HG02870 (cell line): ENCODE measurements around the gene GJC2.
"Not testable (repeated sequence)": the region's sequence is repeated elsewhere in the genome, so short reads cannot be mapped to it uniquely, and the experiment has no call there.

Source experiments
- ATAC-seq: cut with Tn5 transposase; IDR thresholded peaks from one replicate; pipeline ENCODE4 v1.9.1; 2021; ENCODE audit warnings: mild to moderate bottlenecking, moderate library complexity; ENCODE audit not compliant: unreplicated experiment

The GJC2 gene

DNA sequence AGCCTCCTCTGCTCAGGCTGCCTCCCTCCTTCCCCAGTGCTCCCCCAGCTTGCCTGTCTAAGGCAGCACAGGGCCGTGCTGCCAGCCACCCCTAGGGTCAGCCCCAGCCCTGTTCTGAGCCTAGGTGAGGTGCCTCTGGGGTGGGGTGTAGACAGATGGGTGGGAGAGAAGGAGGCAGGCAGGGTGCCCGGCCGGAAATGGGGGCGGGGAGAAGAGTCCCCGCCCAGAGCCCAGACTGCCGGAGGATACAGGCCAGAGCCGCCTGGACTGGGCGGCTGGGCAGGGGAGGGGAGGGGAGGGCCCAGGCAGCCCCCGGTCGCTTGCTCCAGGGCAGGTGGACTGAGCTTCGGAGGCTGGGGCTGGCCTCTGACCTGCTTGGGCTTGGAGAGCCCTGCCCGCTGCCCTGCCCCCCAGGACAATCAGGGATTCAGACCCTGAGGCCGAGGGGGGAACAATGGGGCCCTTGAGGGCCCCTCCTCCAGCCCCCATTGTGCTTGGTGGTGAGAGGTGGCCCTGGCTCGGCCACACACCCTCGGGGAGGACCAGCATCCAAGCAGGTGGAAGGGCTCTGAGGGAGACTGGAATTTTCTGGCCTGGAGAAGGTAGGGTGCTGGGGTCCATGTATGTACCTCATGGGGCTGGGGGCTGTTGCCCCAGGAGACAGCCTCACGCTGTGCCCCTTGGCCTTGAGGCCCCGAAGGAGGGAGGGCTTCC lies at the start of gene GJC2:
Gene GJC2 (plus strand): TSS at position 525 of the 714 bp plus-strand sequence. CDS start 7,829 bp downstream, outside the sequence.
- ATAC-seq = no peak

DNA sequence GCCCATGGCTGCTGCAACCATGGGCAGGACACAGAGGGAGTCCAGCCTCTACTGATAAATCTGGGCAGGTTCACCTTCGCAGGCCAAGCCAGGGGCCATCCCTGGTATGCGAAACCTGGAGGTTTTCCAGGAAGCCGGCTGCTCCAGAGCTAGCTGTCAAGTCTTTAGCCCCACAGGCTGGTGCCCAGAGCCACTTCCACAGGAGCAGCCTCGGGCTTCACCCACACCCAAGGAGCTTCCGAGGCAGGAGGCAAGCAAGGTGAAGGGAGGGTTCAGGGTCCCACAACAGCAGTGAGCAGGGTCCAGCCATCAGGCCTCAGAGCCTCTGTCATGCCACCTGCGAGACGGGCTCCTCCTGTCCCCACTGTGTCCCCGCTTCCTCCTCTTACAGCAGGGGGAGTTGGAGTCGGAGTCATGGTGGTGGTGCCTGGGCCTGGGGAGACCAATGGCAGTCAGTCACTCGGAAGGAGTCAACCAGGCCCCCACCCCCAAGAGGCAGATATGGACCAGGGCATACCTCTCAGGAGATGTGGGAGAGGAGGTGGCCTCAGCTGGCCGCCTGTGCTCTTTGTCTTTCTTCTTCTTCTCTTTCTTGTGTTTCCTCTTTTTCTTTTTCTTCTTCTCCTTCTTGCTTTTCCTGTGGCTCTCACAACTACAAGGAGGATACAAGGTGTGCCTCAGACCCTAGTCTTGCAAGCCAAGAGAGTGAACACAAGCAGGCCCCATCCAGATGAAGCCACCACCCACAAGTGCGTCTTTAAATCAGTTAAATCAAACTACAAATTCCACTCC lies 48.7 kb upstream of the GJC2 start:
- no peak for ATAC-seq

DNA sequence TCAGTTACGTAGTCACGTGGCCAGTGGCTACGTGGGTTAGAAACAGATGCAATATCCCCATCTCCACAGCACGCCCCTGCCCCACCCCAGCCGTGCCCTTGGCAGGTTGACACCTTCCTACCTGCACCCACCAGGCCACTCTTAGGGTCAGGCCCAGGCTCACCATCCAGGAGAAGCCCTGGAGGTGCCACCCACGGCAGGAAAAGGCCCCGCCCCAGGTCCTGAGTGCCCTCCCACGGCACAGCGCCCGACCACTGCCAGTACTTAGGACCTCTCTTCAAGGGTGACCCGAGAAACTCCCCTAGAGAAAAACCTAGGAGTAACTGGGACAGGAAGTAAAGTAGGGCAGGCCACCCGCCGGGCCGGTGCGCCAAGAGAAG lies 48.1 kb upstream of the GJC2 start:
- no peak for ATAC-seq

DNA sequence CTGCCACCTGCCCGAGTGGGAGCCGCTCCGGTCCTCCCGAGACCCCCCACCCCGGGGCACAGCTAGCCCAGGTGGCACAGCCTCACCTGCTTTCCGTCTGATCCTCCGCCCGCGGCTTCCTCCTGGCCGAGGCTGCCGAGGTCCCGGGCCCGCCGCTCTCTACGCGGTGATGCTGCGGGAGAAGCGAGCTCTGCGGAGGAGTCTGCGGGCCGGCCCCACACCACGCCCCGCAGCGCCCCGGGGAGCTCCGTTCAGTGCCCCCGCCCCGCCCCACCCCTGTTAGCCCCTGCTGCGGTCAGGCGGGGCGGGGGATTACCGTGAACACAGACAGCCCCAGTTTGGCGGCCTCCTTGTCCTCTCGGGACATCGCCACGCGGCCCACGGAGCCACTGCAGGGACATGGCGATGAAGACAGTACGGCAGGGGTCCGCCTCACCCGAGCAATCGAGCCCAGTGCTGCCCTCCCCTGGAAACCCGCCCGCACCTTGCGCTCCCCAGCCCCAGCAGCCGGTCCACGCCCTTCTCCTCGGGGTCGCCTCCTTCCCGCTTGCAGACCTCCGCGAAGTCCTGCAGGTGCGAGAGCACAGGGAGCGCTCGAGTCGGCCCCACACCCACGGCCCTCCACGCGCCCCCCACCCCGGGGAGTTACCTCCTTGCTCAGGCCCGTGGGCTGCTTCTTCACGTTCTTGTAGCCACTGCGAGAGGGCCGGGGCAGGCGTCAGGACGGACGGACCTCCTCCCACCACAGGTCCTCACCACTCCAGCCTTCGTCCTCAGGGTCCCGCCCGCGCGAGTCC lies 47.5 kb upstream of the GJC2 start:
- no peak for ATAC-seq

DNA sequence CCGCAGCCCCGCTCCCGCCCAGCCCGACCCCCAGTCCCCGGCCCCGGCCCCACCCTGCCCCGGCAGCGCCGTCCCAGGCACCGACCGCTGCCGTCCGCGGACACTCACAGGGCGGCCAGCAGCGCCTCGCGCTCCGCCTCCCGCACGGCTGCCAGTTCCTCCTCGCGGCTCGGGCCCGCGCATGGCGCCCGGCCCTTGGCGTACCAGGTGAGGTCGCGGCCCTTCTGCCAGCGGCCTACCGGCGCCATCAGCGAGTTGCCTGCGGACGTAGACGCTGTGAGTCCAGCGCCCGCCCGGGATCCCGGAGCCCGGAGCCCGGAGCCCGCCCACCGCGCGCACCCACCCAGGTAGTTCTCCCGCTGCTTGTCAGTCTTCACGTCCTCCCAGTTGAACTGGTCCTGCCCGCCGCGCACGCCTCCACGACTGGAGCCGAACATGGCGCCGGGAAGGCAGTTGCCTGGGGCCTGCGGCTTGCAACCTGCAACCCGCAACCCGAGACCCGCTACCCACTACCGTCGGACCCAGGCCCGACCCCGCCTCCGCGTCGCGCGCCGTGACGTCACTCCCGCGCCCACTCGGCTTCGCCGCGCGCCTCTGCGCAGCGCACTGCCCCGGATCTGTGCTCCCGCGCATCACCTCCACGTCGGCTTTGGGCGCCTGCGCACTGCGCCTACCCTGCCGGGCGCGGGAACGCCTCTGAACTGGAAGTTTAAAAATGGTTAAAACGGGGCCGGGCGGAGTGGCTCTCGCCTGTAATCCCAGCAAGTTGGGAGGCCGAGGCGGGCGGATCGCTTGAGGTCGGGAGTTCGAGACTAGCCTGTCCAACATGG lies 46.7 kb upstream of the GJC2 start, which contains the start of gene C1orf35:
Gene C1orf35 (minus strand): TSS at position 535 of the 830 bp plus-strand sequence. CDS start 98 bp downstream, at position 437.
- peak; percentile 65 for ATAC-seq

DNA sequence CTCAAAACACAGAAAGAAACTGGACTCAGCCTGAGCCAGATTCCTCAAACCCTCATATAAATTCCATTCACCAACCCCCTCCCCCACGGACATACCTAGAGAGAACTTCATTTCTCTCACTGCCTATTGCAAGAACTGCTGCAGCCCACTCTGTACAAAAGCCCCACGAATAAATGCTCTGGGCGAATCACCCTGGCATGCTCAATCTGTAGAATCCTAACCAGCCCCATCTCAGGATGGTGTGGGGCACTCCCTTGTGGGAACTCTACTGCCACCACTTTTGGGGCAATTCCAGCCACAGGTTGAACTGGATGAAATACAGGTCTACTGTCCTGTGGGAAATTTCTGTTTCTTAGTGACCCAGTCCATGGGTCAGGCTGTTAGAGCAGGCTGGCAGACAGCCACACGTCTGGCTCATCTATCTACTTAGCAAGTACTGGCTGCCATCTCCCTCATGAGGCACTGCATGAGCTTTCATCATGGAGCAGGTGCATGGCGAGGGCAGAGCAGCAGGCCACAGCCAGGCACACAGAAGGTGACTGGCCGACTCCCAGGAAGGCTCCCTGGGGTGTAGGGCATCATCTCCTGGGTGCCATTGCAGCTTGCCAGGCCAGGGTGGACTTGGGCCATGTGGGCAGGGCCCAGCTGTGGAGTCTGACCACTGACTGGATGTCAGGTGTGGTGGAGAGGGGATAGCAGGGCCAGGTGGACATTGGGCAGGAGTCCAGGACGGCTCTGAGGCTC lies 45.0 kb upstream of the GJC2 start:
- no peak for ATAC-seq

DNA sequence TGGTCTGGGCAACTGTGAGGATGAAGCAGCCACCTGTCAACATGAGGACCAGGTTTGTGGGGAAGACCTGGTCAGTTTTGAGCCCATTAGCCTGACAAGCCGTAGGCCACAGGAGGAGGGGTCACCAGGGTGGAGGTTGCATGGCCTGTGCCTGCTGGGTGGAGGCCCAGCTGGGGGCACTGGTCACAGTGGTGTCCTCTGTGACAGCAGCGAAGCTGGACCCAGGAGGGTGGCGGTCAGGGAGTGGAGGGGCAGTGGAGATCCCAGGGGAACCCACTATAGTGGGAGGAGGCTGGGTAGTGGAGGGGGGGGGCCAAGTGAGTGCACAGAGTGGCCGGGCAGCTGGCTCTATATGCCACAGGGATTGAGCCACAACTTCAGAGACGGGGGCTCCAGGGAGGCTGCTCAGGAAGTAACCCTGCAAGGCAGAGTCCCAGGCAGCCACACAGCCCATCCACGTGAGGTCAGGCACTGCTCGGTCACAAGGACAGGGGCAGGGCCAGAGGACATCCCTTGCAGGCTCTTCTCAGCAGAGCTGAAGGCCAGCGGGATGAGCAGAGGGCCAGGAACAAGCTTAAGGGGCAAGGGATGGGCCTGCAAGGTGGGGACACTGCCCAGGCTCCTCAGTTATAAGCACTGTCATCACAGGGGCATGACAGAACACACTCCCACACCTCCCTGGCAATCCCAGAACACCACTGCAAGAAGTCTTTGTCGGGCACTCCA lies 44.3 kb upstream of the GJC2 start:
- ATAC-seq = no peak

DNA sequence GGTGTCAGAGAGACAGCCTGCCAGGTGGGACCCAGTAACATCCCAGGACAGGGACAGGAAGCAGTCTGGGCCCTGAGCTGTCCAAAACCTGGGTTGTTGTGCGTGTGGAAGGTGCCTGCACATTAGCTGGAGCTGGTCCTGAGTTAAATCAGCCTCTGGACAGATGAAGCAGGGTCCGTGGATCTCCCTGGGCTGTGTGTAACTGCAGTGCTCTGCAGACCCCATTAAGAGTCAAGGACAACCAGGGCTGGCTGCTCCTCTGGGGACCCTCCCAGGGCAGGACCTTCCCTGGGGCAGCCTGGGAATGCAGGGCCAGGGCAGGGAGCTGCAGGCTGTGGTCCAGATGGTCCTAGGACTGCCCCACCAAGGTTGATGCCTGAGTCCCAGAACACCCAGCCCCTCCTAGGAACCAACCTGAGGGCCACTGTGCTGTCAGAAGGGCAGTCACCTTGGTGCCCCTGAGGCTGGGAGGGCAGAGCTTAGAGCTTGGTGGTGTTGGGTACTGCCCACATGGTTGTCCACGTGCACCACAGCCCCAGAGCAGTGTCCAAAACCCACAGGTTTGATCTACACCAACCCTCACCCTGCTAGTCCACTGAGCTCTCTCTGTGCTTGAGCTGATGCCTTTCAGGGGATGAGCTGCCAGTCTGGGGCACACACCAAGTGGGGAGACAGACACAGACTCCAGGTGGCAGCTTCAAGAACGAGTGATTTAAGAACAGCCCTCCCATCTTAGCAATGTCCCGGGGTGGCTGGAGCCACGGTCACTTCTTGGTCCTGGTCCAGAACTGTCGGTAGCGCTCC lies 43.5 kb upstream of the GJC2 start:
- no peak for ATAC-seq

DNA sequence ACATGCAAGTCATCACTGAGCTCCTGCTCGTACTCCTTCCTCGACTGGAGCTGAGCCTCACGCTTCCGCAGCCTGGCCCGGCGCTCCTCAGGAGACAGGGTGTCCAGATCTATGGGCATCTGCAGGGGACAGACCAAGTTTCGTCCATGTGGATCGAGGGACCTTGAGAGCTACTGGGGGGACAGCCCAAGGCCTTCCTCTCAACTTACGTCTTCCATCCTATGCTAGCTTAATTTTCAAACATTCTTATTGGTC lies 43.0 kb upstream of the GJC2 start:
- no peak for ATAC-seq

DNA sequence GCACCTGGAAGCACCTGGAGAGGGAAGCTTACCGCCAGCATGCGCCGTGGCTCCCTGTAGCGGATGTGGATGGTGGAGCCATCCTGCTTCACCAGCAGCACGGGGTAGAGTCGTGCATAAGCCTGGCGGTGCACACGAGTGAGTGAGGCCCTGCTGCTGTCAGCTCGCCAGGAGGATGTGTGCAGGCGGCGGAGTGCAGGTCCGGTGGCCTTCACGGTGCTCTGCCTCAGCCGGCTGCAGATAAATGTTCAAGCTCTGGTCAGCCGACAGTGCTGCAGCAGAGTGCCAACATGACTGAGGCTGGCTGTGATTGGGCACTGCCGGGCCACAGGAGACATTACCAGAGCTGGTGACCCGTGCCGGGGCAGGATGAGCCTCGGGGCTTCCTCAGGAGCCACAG lies 42.1 kb upstream of the GJC2 start:
- no peak for ATAC-seq

DNA sequence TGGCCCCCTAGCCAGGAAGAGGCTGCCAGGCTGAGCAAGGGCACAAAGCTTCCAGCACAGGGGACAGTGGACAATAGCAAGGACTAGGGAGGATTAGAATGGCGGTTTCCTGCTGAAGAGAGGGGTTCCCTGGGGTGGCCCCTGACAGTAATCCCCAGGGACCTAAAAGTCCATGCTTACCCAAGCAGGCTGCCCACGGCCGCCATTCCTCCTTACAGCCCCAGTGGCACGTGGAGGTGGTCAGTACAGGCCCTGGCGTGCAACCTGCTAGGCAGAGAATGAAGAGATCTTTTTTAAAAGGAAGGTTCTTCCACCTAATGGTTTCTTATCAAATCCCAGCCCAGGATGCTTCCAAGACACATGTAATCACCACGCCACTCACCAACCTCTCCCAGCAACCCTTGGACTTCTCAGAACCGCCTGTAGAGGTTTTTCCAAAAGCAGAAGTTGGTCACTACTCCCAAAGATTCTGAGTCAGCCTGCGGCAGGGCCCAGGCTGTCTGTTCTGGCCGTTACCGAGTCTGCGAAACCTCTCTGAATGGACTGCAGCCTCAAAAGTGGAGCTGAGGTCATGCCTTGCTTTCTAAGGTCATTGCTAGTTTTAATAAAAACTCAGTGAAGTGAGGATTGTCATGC lies 41.6 kb upstream of the GJC2 start:
- ATAC-seq = no peak

DNA sequence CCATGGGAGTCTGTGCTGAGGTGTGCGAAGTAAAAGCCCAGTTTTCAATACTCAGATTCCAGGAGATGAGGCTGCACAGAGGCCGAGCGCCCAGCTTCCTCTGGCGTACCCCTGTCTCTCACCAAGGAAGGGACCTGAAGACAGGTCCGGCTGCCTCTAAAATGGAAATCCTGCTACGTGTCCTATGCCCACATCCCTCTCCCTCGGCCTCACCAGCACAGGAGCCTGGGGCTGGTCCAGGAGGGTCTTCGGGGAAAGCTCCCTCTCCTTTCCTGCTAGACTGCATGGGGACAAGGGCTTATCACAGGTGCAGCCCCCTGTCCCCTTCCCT lies 41.0 kb upstream of the GJC2 start:
- no peak for ATAC-seq

DNA sequence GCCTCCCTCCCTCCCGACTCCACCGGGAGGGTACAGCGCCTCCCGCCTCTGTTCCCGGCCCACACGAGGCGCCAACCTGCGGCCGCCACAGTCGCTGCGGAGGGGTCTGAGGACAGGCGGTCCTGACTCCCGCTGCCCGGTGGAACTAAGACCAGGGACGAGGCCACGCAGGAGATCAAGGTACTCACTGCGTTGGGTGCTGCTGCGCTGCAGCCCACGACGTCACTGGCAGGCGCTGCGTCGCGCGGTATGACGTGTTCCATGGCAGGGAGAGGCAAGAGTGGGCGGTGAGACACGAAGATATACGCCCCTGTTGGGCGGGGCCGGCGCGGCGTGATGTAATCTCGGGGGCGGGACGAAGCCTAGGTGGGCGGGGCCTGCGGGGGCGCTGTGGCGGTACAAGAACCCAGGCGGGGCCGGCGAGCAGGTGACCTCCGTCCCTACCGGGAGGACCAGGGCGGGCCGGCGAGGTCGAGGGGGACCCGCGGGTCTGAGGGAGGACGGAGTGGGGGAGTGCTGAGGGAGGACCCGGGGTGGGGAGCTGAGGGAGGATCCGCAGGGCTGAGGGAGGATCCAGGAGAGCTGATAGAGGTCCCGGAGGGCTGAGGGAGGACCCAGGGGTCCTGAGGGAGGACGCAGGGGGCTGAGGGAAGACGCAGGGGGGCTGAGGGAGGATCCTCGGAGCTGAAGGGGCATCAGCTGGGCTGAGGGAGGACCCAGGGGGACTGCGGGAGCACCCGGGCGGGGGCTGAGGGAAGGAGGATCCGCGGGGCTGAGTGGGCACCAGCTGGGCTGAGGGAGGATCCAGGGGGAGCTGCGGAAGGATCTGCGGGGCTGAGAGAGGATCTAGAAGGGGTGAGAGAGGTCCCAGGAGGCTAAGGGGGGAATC lies 40.4 kb upstream of the GJC2 start, which contains the start of gene MRPL55:
Gene MRPL55 (minus strand): TSS at position 227 of the 889 bp plus-strand sequence. CDS start 1,039 bp downstream, outside the sequence.
- ATAC-seq = peak; percentile 88

DNA sequence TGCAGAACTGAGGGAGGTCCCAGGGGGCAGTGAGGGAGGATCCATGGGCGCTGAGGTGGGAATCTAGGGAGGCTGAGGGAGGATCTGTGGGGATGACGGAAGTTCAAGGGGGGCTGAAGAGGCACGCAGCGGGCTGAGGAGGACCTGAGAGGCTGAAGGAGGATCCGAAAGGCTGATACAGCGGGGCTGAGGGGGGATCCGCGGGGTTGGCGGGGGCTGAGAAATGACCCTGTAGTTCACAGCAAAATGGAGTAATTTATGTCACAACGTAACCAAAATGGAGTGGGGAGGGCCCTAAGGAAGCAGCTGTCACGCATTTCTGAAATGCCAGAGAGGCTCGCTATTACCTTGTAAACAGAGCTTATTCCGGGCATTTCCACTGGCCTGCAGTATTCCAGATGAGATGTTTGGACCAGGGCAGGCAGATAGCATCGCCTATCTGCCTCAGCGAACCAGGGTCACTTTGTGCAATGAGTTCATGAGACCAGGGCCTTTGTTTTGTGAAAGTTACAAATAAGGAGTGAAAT lies 39.7 kb upstream of the GJC2 start:
- ATAC-seq = no peak

DNA sequence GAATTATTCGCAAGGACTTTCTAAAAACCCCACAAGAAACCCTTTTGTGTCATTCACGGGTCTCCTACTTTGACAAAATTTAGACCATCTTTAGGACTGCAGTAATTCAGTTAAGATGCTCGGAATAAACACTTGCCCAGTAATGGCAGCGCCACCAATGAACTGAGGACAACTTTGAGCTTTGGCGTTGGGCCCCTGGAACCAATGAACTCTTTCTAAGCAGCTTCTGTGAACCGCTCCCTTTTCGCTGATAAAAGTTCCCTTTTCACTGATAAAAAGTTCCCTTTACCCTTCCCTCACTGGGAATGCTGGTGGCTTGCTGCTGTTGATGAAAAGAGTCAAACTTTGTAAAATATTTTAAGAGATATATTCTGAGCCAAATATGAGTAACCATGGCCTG lies 39.2 kb upstream of the GJC2 start:
- no peak for ATAC-seq

DNA sequence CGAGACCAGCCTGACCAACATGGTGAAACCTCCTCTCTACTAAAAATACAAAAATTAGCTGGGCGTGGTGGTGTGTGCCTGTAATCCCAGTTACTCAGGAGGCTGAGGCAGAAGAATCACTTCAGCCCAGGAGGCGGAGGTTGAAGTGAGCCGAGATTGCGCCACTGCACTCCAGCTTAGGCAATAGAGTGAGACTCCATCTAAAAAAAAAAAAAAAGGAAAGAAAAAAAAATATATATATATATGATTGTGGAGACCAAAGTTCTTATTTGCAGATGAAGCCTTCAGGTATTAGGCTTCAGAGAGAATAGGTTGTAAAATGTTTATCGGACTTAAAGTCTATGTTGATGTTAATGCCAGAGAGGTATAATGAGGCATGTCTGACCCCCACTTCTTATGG lies 38.4 kb upstream of the GJC2 start:
- not testable (repeated sequence) for ATAC-seq

DNA sequence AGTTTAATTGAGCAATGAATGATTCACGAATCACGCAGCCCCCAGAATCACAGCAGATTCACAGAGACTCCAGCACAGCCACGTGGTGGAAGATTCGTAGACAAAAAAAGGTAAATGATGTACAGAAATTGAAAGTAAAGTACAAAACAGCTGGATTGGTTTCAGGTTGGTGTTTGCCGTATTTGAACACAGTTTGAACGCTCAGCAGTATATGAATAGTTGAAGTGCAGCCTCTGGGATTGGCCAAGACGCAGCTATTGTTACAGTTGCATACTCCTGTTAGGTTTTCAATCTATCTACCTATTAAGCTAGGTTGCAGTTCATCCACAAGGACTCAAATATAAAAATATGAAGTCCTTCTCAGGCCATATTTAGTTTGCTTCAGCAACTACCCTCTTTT lies 37.6 kb upstream of the GJC2 start:
- no peak for ATAC-seq
